Lung (tissue), 12 donors: ENCODE data around the gene MVB12B. TPM values are rescaled to one million over a fixed set of nuclear protein-coding genes. Genes with fewer than 3 reads are reported as not detected.

Experiments
- ATAC-seq: fragments of 200-7000 bp; cut with Tn5 transposase; one replicate; pipeline ENCODE4 v1.9.1; 2020; ENCODE audit warnings: moderate number of reproducible peaks; ENCODE audit not compliant: insufficient read depth, low FRiP score
- DNase-seq, 3 donors: peaks; one replicate each; pipeline ENCODE4 v3.0.0-alpha.2; 2013 to 2017
- H3K27ac ChIP-seq, 2 donors: one replicate each; pipeline ENCODE4 v1.5.1; 2013; ENCODE audit warnings: mild to moderate bottlenecking in 2 of 2, moderate library complexity in 2 of 2, control low read depth in 1 of 2, inconsistent platforms in 1 of 2, low read depth in 1 of 2, low read length in 1 of 2
- H3K27me3 ChIP-seq, 3 donors: one replicate each; pipeline ENCODE4 v1.5.1; 2013; ENCODE audit warnings: low read length in 2 of 3; ENCODE audit not compliant: control insufficient read depth in 3 of 3, insufficient read depth in 3 of 3
- H3K36me3 ChIP-seq, 4 donors: one replicate each; pipeline ENCODE4 v1.5.1; 2013; ENCODE audit warnings: low read length in 4 of 4, mild to moderate bottlenecking in 1 of 4, moderate library complexity in 1 of 4; ENCODE audit not compliant: control insufficient read depth in 4 of 4, insufficient read depth in 4 of 4
- H3K4me1 ChIP-seq, 5 donors: one replicate each; pipeline ENCODE4 v1.5.1; 2013; ENCODE audit warnings: low read length in 5 of 5, mild to moderate bottlenecking in 2 of 5, moderate library complexity in 1 of 5; ENCODE audit not compliant: control insufficient read depth in 5 of 5, insufficient read depth in 5 of 5
- H3K4me3 ChIP-seq: one replicate; pipeline ENCODE4 v1.5.1; 2013; ENCODE audit warnings: mild to moderate bottlenecking, control low read depth, moderate library complexity
- H3K9ac ChIP-seq, 2 donors: one replicate each; pipeline ENCODE4 v1.5.1; 2013; ENCODE audit warnings: low read length in 2 of 2, control low read depth in 1 of 2; ENCODE audit not compliant: insufficient read depth in 1 of 2
- H3K9me3 ChIP-seq, 4 donors: one replicate each; pipeline ENCODE4 v1.5.1; 2013; ENCODE audit warnings: low read length in 3 of 4, mild to moderate bottlenecking in 1 of 4, moderate library complexity in 1 of 4; ENCODE audit not compliant: control insufficient read depth in 4 of 4, insufficient read depth in 3 of 4
- WGBS, 2 donors: extraction: QIAGEN DNeasy Blood & Tissue Kit; methylation state at CpG; one replicate each; pipeline ENCODE4 v1.1.7; 2013; 5-methylcytosine and 5-hydroxymethylcytosine counted together
- polyA plus RNA-seq, 2 donors: library from polyadenylated mRNA; stranded (reverse); fragments of 200-250 nt; gene quantifications; one replicate each; pipeline ENCODE4 v1.2.1, GENCODE V29; 2013
- total RNA-seq, 2 donors: library from RNA; depleted of rRNA in 1 of 2; stranded (reverse); fragments of >200 nt in 1 of 2; gene quantifications; one replicate each; pipeline ENCODE4 v1.2.1, GENCODE V29; 2014 to 2021
- TF ChIP-seq, protein P1 (sequence below): IDR thresholded peaks from 2 replicates; pipeline ENCODE4 v1.5.1; 2012; ENCODE audit warnings: mild to moderate bottlenecking; ENCODE audit errors: control extremely low read depth, extremely low read depth
- donor health status: control.
- donor health status: control.
- donor health status: Bipolar disorder and iron deficiency.
- donor health status: healthy.
- donor health status: DM: yes; HTN: yes; CAD: no.

The MVB12B gene
- total and polyA plus RNA-seq, 4 donors = 9.5 to 33.6 (median 16.5) TPM

DNA sequence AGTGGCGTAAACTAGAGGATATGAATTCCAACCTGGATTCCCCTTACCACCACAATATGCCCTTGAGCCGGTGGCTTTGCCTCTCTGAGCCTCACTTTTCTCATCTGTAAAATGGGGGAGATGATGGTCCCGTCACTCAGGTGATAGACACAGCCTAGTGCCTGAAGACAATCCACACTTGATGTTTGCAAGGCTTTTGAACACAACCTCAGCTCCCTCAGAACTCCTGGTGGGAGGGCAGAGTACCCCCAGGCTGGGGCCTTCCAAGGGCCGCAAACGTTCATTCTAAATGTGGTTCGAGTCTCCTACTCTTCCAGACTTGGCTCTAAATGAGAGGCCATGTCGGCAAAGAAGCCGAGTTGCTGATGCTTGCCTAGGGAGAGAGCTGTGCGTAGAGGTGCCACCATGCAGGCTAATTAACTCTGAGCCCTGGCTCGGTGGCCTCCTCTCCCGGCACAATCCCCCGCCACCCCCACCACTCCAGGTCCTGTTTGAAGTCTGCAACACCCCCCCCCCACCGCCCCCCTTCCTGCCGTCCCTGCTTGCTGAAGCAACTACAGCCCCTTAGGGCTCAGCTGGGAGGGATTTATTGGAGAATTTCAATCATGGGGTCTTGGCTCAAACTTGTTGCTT, 189.4 kb downstream of the MVB12B start:
- Histone ChIP-seq H3K27ac (no peak overlapping the region), H3K4me1 (peaks cover 0 to 18% (median 5%) of the 10 kb centered on the region in 5 donors), H3K9ac (no peak overlapping the region), H3K4me3 (no peak overlapping the region), H3K9me3 (peaks cover 0 to 4% (median 0%) of the 10 kb centered on the region in 4 donors), H3K36me3 (no peaks in the 10 kb centered on the region), H3K27me3 (peaks cover 0 to 70% (median 61%) of the 10 kb centered on the region in 3 donors)
- WGBS, 2 donors = 66 to 67% methylated on average over 14 of the region's 14 CpGs
- no peak for ATAC-seq
- TF ChIP-seq, protein P1, sequence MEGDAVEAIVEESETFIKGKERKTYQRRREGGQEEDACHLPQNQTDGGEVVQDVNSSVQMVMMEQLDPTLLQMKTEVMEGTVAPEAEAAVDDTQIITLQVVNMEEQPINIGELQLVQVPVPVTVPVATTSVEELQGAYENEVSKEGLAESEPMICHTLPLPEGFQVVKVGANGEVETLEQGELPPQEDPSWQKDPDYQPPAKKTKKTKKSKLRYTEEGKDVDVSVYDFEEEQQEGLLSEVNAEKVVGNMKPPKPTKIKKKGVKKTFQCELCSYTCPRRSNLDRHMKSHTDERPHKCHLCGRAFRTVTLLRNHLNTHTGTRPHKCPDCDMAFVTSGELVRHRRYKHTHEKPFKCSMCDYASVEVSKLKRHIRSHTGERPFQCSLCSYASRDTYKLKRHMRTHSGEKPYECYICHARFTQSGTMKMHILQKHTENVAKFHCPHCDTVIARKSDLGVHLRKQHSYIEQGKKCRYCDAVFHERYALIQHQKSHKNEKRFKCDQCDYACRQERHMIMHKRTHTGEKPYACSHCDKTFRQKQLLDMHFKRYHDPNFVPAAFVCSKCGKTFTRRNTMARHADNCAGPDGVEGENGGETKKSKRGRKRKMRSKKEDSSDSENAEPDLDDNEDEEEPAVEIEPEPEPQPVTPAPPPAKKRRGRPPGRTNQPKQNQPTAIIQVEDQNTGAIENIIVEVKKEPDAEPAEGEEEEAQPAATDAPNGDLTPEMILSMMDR = no peak
- DNase-seq = no peak

DNA sequence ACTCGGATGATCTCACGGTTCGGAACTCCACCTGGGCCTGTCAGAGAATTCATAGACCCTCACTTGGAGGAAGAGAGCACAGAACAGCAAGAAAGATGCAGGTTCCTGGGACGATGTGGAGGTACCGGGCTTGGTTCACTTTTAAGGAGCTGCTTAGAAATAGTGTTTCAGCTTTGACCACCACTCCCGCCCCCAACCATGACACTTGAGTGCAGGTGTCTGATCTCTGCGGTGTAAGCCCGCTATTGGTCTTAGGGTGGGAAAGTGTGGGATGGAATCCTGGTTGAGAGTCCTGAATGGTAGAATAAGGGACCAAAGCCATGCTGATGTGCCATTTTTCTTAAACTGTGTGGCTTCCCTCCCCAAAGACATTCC, 189.9 kb downstream of the MVB12B start:
- DNase-seq = no peak
- Histone ChIP-seq H3K9ac (no peak overlapping the region), H3K9me3 (peaks cover 0 to 4% (median 0%) of the 10 kb centered on the region in 4 donors), H3K27me3 (peaks cover 0 to 74% (median 61%) of the 10 kb centered on the region in 3 donors), H3K36me3 (no peaks in the 10 kb centered on the region), H3K27ac (peak overlapping the region in 1 of 2 donors; percentile 78), H3K4me1 (peaks cover 0 to 24% (median 5%) of the 10 kb centered on the region in 5 donors), H3K4me3 (no peak overlapping the region)
- WGBS, 2 donors = 63 to 66% methylated on average over 8 of the region's 8 CpGs
- TF ChIP-seq, protein P1 = no peak
- no peak for ATAC-seq

DNA sequence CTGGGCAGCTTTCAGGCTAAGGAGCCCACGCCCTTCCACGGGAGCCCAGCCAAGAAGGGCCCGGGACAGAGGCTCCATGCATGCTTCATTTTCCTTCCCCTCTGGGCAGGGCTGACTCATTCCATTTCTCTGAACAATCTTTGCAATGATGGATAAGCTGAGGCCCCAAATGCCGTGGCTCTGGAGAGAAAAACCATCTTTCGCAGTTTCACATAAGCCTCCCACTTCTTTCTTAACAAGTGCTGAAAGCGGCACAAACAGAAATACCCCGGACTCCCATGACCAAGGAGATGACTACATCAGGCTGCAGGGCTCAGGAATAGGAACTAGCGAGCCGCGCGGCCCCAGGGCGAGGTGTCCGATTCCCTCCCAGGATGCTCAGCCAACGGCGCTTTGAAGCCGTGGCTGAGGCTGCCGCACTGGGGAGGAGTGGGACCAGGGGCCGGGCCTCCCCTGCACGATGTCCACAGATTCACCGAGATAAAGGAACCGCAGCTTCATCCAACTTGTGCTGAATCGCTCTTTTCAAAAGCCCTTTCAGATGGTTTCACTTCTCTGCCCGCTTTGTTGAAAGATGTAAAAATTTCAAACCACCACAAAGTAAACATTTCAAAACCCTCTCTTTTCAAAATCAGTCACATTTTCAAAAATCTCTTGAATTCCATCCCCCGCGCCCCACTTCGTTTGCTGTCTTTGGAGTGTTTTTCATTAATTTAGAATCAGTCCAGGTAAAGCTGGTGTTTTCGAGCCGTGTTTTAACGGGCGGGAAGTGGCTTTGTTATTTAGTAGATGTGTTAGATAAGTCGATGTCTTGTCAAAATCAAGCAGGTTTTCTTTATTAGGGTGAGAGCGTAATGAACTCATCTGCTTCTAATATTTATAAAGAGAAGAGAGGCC, 190.6 kb downstream of the MVB12B start:
- no peak overlapping the region for H3K4me3 ChIP-seq
- H3K9me3 ChIP-seq = peaks cover 0 to 4% (median 0%) of the 10 kb centered on the region in 4 donors
- no peaks in the 10 kb centered on the region for H3K36me3 ChIP-seq
- TF ChIP-seq, protein P1 = no peak
- H3K27ac ChIP-seq = peak overlapping the region in 1 of 2 donors; percentile 78
- H3K27me3 ChIP-seq = peaks cover 4 to 76% (median 61%) of the 10 kb centered on the region in 3 donors
- 4% methylated on average over 32 of the region's 32 CpGs for WGBS, 2 donors
- peak overlapping the region in 1 of 2 donors; percentile 1 for H3K9ac ChIP-seq
- ATAC-seq (peak; percentile 61), DNase-seq (peak; percentile 64 to 69 (median 67))
- peaks cover 0 to 26% (median 5%) of the 10 kb centered on the region in 5 donors for H3K4me1 ChIP-seq
